Fibroblast of skin of back (primary cell): ENCODE results near the gene MAP4K4. TPM values are rescaled to one million over a fixed set of nuclear protein-coding genes. Genes with fewer than 3 reads are reported as not detected.

ENCODE experiments used
- DNase-seq: peaks from one replicate; pipeline ENCODE4 v3.0.0-alpha.2; 2013
- polyA plus RNA-seq, 2 experiments: library from polyadenylated mRNA; unstranded; fragments of 120-200 nt; gene quantifications; one replicate each; pipeline ENCODE4 v1.2.1, GENCODE V29; 2013; ENCODE audit not compliant: insufficient read length in 2 of 2

MAP4K4 gene
- 141 TPM for polyA plus RNA-seq (2013, experiment 1 of 2; ENCODE audit: insufficient read length)
- polyA plus RNA-seq (2013, experiment 2 of 2; ENCODE audit: insufficient read length): 141 TPM

DNA sequence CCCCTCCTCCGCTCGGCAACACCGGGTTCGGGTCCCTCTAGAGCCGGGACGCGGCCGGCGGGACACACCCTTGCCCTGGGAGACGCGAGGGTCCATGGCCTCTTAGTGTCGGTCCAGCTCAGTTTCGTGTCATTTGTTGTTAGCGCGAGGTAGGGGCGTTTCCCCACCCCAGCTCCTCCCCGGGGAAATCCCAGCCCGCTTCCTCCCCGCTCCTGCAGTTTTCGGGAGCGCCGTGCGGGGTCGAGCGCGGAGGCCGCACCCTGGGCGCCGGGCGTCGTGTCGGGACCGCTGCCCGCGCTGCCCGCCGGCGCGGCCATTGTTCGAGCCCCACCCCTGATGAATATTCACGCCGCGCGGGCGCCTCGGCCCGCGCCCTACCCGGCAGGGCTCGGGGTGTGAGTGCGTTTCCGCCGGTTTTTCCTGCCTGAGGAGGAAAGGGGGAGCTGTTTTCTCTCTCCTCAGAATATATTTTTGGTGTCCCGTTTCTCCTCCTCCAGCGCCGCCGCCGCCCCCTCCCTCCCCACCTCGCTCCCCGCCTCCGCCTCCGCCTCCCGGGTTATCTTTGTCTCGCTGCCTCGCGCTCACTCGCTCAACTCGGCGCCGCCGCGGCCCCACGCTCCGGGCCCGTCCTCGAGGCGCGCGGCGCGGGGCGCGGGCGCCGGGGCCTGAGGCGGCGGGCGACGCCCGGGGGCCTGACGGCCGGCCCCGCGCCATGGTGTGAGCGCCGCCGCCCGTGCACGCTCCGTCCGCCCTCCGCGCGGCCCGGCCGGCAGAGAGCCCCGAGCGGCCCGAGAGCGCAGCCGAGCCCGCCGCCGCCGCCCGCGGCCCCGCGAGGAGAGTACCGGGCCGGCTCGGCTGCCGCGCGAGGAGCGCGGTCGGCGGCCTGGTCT, at the start of gene MAP4K4:
MAP4K4 (plus strand) TSS at position 584 of the 890 bp plus-strand sequence. CDS start 374 bp downstream, outside the sequence.
- DNase-seq: peak; percentile 88

DNA sequence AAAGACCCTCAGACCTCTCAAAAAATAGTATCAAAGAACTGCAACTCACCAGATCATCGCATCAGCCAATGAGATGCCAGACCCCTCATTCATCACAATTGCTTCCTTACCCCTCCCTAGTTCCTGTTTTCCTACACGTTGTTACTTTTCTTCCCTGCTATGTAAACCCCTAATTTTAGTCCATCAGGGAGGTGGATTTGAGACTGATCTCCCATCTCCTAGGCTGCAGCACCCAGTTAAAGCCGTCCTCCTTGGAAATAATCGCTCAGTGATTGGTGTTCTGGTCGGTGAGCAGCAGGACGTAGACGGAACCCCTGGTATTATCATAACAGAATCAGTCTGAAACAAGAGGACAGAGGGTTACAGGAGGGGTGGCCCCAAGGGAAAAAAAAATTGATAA, 44.0 kb upstream of the MAP4K4 start:
- no peak for DNase-seq

DNA sequence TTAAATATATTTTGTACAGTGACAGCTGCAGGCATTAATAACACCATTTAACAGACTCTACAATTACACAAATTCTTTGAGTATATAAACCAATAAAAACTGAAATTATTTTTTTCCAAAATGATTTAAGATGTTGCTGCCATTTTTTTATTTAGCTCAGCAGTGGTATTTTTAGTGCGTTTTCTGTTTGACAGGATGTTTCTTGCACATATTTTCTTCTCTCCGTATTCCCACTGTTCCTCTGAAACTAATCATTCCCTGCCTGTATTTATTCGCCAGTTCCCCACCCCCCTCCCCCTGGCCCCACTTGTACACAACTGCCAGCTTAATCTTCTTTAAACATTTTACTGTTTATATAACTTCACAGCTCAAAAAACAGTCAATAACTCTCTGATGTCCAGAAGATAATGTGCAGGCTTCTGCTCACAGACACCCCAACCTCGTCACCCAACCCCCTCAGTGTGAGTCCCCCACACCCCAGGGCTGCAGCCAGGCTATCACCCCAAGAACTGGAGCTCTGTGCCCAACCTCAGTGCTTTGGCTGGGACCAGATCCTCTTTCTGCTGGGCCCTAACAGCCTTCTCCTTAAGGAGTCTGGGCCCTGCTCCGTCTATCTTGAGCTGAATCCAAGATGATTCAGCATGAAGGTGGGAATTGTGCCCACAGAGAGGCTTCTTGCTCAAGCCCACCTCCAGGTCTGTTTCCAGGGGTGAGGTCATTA, 41.6 kb upstream of the MAP4K4 start:
- no peak for DNase-seq

DNA sequence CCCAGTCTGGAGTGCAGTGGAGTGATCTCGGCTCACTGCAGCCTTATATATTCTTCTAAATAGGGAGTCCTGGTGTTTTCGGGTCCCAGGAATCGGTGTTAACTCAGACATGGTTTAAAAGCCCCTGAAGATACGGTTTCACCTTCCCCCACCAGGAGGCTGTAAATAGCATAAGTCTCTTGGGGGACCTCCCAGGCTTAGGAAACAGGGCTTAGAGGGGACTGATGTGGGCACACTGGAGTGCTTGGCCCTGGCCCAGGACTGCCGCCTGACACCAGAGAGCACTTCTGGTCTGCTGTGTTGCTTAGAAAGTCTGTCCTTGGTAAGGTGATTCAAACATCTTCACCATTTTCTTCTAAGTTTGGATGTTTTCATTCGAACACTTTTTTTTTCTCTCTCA, 39.7 kb upstream of the MAP4K4 start:
- no peak for DNase-seq

DNA sequence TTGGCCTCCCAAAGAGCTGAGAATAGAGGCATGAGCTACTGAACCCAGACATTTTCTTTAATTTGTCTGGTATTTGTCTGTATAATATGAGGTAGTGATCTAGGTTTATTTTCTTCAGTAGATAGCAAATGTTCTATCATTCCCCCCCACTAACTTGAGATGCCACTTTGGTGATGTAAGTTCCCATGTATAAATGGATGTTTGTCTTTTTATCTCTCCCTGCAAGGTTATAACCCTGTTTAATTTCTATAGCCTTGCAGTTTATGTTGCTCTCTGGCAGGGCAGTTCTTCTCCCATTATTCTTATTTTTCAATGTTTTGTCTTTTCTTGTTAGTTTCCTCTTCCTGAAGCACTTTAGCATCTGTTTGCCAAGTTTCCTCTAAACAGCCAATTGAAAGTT, 39.1 kb upstream of the MAP4K4 start:
- peak; percentile 28 for DNase-seq

DNA sequence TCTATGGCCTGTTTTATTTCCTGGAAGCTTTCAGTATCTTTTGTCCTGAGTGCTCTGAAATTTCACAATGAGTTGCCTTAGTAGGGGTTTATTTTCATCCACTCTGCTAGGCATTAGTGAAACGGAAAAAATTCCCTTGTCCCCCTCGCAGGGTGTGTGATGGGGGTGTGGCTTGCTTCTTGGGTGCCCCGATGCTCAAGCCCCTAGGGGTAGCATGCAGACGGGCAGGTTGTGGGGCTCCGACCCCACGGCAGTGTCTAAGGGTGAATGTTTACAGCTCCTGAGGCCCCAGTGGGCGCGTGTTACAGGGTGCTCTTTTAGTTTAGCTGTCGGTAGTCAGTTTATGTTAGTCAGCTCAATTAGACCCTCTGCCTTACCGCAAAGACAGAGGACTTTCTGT, 32.2 kb upstream of the MAP4K4 start:
- no peak for DNase-seq

DNA sequence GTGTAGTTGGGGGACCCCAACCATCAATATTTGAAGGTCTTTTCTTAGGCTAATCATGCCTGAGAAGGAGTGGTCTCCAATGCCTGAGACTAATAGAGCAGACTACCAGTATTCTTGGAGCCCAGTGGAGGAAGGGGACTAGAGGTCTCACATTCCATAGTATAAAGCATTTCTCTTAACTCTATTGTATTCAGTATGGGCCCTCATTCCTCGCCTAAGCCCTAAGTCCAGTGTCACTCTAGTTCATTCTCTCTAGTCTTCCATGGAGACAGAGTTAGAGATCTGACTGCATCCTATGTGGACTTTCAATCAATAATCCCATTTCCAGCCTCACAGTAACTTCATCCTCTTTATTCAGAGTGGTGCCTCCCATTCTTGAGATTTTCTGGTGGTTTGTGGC, 29.7 kb upstream of the MAP4K4 start:
- DNase-seq: no peak

DNA sequence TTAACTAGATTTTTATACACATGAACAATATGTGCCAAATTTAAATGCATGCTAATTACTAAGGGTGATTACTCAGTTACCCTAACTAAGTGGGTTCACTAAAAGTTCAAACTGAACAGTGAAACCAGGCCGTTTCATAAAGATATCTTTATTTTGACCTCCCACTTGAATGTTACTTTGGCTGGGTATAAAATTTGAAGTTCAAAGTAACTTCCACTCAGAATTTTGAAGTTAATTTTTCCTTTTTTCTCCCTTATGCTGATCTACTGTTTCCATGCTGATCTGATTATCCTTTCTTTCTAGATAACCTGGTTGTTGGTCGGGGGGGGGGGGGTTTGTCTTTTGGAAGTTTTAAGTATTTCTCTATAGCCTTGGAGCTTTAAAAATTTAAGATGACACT, 25.5 kb upstream of the MAP4K4 start:
- DNase-seq: no peak

DNA sequence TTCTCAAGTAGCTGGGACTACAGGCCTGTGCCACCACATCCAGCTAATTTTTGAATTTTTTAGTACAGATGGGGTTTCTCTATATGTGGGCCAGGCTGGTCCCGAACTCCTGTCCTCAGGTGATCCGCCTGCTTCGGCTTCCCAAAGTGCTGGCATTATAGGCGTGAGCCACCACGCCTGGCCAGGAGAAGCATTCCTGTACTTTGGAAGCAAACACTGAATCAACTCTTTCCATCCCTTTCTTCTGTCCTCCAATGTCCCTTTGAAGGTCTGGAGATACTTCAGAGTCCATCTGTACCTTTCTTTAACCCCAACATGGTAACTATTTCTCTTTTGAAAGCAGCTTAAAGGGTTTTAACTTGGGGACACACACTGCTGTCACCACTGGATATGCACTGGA, 23.6 kb upstream of the MAP4K4 start:
- no peak for DNase-seq

DNA sequence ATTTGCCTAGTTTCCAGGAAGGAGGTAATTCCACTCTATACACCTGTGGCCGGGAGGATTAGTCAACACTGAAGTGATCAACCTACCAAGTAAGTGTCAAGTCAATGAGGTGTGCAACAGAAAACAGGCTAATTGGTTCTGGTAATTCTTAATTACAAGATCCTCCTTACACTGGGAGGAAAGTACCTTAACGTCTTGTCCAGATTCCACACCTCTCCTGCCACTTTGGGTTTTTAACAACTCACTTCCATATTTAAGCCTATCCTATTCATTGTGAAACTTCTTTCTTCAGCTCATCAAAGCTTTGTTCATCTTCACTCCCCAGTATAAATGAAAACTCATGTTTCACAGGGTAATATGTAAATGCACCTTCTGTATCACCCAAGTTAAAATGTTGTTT, 22.0 kb upstream of the MAP4K4 start:
- DNase-seq: no peak

DNA sequence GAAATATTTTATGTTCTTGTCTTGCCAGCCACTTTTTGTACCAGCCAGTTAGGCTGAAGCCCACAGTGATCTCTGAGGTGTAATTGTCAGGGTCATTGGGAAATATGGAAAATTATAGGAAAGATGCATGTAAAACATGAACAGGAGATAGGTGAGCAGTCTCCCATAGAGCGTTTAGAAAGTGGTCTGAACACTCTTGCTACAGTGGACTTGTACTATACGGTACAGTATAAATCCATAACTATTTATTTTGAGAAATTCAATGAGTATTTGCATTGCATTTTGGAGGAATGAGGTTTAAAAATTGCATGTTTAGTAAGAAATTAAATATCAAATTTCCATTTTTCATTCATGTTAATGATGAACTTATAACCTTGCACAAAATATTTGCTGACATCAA, 20.8 kb upstream of the MAP4K4 start:
- DNase-seq: no peak

DNA sequence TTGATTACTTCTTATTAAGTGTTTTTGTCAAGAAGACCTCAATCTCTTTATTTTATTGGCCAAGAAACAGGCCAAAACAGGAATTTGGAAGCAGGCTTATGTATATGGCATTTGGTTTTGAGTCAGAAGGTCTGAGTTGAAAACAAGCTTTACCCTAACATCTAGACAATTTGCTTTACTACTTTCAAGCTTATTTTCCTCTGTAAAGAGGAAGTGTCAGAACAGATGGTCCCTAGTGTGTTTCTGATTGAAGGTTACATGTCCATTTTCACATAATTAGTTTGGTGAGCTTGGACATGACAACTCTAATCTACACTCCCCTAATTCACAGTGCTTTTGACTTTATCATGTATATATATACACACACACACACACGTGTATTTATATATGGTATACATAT, 19.8 kb upstream of the MAP4K4 start:
- no peak for DNase-seq

DNA sequence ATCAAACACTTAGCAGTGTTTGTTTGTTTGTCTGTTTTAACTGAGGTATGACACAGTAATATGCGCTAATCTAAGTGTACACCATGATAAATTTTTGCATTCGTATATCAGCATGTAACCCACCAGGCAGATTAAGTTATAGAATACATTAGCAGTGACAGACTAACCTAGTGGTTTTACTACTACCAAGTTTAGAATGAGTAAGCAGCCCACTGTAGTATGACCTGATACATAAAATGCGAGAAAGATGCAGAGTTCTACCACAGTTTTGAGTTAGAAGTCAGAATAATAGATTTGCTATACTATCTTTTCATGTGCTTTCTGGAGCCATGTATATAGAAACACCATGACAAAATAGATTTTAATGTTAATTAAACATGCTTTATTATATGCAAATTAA, 19.1 kb upstream of the MAP4K4 start:
- DNase-seq: no peak

DNA sequence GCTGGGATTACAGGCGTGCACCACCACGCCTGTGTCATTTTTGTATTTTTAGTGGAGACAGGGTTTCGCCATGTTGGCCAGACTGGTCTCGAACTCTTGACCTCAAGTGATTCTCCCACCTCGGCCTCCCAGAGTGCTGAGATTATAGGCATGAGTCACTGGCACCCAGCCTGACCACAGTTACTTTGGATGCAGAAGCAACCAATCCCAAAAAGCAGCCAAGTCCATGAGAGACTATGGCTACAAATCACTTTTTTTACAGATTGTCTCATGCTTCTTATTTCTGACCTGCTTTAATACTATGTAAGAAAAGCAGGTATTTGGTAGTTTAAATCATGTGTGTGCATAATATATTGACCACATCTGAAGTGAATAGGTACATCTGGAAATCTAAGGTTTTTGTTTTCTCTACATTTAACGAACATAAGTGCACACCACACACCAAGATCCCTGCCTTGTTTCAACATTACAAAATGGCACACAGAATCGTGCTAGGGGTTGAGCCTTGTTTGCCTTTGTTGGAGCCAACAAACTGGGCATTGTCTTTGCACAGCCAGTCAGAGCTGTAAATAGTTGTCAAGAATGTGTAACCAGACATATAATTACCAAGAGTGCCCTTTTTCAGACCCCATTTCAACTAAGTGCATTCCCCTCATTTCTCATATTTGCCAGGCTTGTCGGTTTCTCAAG, 18.3 kb upstream of the MAP4K4 start:
- peak; percentile 69 for DNase-seq

DNA sequence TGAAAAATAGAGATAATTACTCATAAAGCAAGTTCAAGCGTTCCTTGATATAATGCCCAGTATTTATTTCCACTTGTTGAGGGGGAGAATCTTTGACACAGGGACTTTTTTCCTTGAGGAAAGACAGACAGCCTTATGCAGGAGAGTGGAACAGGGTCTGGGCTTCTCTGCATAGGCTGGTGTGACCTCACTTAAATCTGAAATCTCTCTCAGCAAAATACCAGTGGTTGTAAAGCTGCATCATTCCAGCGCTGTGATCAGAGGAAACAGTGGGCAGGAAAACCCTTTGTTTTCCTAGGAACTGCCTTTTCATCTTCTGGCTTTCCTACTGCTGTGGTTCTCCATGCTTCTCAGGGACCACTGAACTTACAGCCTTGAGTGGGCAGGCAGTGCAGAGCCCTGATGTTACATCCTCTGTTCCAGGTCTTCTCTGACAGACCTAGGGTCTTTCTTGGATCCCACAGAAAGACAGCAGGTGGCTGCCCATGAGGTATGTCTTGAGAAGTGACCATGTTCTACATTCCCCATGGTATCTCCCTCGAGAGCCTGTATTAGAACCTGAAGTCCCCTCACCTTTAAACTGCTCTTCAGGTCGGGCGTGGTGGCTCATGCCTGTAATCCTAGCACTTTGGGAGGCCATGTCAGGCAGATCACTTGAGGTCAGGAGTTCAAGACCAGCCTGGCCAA, 17.6 kb upstream of the MAP4K4 start:
- no peak for DNase-seq

DNA sequence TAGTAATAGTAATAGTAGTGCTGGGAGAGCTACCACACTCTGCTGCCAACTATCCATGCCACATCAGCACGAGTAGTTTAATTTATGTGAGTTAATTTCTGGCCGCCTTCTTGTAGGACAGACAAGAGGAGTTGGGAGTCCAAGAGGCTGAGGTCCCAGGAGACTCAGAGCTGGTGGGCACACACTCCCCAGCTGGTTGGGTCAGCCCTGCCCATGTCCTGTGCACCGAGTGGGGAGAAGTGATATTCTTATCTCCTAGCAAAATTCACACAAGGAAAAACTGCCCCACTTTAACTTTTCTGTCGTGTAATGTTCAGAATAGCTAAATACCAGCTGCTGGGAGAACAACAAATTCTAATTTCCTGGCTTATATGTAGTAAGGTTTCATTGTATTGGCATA, 15.2 kb upstream of the MAP4K4 start:
- DNase-seq: no peak

DNA sequence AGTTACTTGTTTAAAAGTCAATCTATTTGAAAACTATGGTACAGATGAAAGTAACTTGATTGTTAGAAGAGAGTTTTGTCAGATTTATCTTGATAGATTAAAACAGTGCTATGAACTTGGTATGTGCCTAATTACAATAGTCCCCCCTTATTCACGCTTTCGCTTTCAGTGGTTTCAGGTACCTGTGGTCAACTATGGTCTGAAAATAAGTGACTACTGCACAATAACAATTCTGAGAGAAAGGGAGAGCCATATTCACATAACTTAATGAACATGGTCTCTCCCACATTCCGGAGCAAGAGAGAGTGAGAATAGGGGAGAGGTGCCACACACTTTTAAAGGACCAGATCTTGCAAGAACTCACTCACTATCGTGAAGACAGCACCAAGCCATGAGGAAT, 13.2 kb upstream of the MAP4K4 start:
- DNase-seq: no peak

DNA sequence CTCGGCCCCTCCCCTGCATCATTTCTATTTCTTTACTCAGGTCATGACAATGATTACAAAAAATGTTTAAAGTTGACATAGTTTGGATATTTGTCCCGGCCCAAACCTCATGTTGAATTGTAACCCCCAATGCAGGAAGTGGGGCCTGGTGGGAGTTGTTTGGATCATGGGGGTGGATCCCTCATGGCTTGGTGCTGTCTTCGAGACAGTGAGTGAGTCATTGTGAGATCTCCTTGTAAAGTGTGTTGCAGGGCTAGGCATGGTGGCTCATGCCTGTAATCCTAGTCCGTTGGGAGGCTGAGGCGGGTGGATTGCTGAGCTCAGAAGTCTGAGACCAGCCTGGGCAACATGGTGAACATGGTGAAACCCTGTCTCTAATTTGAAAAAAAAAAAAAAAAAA, 9.2 kb upstream of the MAP4K4 start:
- DNase-seq: peak; percentile 73

DNA sequence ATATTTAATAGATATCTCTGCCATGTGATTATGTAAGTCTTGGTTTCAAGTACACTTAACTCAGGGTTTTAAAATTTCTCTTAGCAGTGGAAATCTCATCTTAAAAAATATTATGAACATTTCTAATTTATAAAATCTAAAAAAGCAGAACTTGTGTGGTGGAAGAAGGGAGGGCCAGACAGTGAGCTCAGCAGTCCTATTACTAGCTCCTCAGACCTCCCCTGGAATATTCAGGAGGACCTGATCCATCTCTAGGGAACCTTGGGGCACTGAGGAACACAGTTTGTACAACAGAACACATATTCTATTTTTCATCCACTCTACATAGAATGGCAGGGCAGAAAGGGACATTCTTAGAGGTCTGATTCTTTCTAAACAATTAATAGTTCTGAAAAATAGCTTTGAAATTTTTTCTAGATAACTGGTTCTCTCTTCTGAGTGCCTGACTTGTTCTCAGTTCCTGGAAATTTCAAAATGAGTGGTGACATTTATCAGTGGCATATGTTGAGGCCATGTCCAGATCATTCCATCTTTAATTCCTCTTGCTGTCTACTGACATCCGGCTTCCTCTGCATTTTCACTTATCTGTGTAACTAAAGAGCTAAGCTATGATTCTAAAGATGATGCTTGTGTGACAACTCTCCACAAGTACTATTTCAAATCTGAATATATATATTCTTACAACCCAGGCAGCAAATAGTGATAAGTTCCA, 8.2 kb upstream of the MAP4K4 start:
- DNase-seq: no peak

DNA sequence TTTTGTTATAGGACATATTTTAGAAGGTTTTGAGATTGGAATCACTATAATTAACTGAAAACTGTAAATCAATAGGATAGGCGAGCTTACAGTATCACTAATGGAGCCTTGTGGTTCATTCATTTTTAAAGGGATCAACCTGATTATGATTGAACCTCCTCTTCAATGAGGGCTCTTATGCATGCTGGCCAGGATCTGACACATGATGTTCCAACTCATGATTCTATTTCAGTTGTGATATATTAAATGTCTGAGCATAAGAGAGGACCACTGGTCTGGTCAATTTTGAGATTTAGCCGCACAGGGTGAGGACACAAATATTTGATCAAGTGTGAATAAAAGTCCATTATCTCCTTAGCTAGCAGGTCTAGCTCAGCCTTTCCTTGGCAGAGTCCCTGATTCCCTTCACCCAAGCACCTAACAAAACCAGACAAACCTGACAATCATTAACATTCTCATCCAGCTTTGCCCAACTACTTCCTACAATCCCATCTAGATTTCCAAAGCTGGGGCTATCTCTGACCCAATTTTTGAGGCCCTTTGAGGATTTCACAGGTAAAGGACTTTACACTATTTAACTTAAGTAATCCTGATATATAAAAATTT, 6.9 kb upstream of the MAP4K4 start:
- no peak for DNase-seq

DNA sequence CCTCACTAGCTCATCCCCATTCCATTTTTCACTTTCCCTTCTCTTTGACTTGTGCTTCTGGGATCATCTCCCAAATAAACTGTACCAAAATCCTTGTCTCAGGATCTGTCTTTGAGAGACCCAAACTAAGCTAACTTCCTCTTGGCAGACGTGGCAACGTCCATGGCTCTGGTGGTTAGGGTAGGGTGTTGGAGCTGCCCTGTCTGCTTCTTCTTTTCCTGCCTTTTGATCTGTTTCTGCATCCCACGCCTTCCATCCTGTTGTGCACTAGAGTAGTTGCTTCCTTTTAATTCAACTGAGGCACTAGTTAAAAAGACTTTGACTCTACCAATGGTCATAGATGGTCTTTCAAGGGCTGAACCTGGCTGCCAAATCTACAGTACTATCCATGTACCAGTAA, 5.5 kb upstream of the MAP4K4 start:
- DNase-seq: no peak

DNA sequence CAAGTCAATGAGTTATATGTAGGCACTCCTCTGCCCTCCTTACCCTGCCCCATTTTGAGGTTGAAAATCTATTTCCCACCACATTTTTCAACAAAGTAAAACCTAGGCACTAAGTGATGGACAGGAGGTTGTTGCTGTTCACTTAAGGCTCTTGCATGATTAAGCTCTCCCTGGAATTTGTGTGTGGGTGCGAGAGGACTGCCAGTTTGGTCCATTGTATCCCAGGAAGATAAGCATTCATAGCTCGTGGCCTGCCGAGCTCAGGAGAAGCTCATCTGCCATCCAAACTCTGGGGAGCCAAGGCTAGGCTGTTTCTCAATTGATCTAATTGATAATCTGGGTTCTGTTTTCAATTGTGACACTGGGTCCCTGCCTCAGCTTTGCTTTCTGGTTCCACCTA, 4.7 kb upstream of the MAP4K4 start:
- no peak for DNase-seq
